Upper lobe of left lung (tissue), 4 donors: ENCODE data around the gene DPP4.

Experiments used
- CTCF ChIP-seq, 6 experiments: fragments of 450-650 bp in 4 of 6; fragments of 200-600 bp in 2 of 6; sonication (generic) in 2 of 6; IDR thresholded peaks; one replicate each; pipeline ENCODE4 v1.5.1; 2016 to 2019; ENCODE audit warnings: antibody characterized with exemption in 6 of 6
- EP300 ChIP-seq, 4 donors: sonication (generic); formaldehyde crosslinking; IDR thresholded peaks; one replicate each; pipeline ENCODE4 v1.5.1; 2017; ENCODE audit warnings: antibody characterized with exemption in 4 of 4, control low read depth in 2 of 4
- POLR2AphosphoS5 ChIP-seq, 2 donors: sonication (generic); formaldehyde crosslinking; IDR thresholded peaks; one replicate each; pipeline ENCODE4 v1.5.1; 2017; ENCODE audit warnings: antibody characterized with exemption in 2 of 2

GRCh38 chr2:161980976-161981375, 93.0 kb downstream of the DPP4 start:
- TF ChIP-seq CTCF (IDR thresholded peaks at IDR 0.05) = no peak
- no peak for TF ChIP-seq EP300 (IDR thresholded peaks at IDR 0.05)
- TF ChIP-seq POLR2AphosphoS5 (IDR thresholded peaks at IDR 0.05) = no peak
